Gastroesophageal sphincter (tissue), 4 donors: Measurements from ENCODE around the gene FANCI. TPM values are rescaled to one million over a fixed set of nuclear protein-coding genes. Genes with fewer than 3 reads are reported as not detected.

Source experiments
- ATAC-seq: fragments of 150-250 bp; one replicate; pipeline ENCODE4 v1.9.1; 2016; ENCODE audit warnings: mild to moderate bottlenecking, moderate library complexity
- H3K27ac ChIP-seq, 4 donors: fragments of 200-600 bp; sonication (generic) in 3 of 4; 1 replicate in 3 of 4; 2 replicates in 1 of 4; pipeline ENCODE4 v1.5.1; 2016 to 2019
- H3K27me3 ChIP-seq: fragments of 200-600 bp; sonication (generic); one replicate; pipeline ENCODE4 v1.5.1; 2019
- H3K36me3 ChIP-seq, 2 donors: fragments of 200-600 bp; sonication (generic); one replicate each; pipeline ENCODE4 v1.5.1; 2019; ENCODE audit warnings: control low read depth in 1 of 2
- H3K4me1 ChIP-seq, 3 donors: fragments of 200-600 bp; sonication (generic); 1 replicate in 2 of 3; 2 replicates in 1 of 3; pipeline ENCODE4 v1.5.1; 2016 to 2019; ENCODE audit warnings: control low read depth in 2 of 3
- H3K4me3 ChIP-seq, 2 donors: fragments of 200-600 bp; sonication (generic); one replicate each; pipeline ENCODE4 v1.5.1; 2019; ENCODE audit warnings: mild to moderate bottlenecking in 1 of 2, moderate library complexity in 1 of 2
- H3K9me3 ChIP-seq, 3 donors: fragments of 200-600 bp; sonication (generic); one replicate each; pipeline ENCODE4 v1.5.1; 2017 to 2019; ENCODE audit warnings: control low read depth in 2 of 3
- EP300 ChIP-seq: sonication (generic); formaldehyde crosslinking; IDR thresholded peaks from one replicate; pipeline ENCODE4 v1.6.1; 2017; ENCODE audit warnings: antibody characterized with exemption, mild to moderate bottlenecking
- POLR2A ChIP-seq, 2 donors: fragments of 450-650 bp; IDR thresholded peaks; one replicate each; pipeline ENCODE4 v1.6.1; 2017; ENCODE audit warnings: antibody characterized with exemption in 2 of 2, mild to moderate bottlenecking in 2 of 2, moderate library complexity in 1 of 2
- POLR2AphosphoS5 ChIP-seq: sonication (generic); formaldehyde crosslinking; IDR thresholded peaks from one replicate; pipeline ENCODE4 v1.6.1; 2017; ENCODE audit warnings: antibody characterized with exemption
- WGBS, 2 donors: methylation state at CpG; one replicate each; pipeline ENCODE4 v1.1.5; 2018; ENCODE audit warnings: low coverage in 1 of 2; 5-methylcytosine and 5-hydroxymethylcytosine counted together
- total RNA-seq, 4 donors: library from RNA; depleted of rRNA; stranded (reverse); fragments of >200 nt; gene quantifications; one replicate each; pipeline ENCODE4 v1.1.0, GENCODE V29; 2016
- TF ChIP-seq, protein P1 (sequence below), 4 experiments: fragments of 200-600 bp in 2 of 4; fragments of 450-650 bp in 2 of 4; sonication (generic) in 1 of 4; IDR thresholded peaks; one replicate each; pipeline ENCODE4 v1.5.1; 2017 to 2019; ENCODE audit warnings: antibody characterized with exemption in 4 of 4, mild to moderate bottlenecking in 2 of 4, moderate library complexity in 2 of 4

The FANCI gene
- total RNA-seq, 4 donors from 2014 or later, result 1.9 to 12.5 (median 7.1) TPM

GRCh38 chr15:89338036-89338435 is 94.3 kb downstream of the FANCI start:
- no peak for ATAC-seq
- WGBS, 2 donors, result 71 to 72% methylated on average over 1 to 4 of the region's 6 CpGs
- no peak overlapping the region for H3K4me3 ChIP-seq

GRCh38 chr15:89340573-89340972 is 96.8 kb downstream of the FANCI start:
- Histone ChIP-seq H3K4me3 (no peak overlapping the region), H3K4me1 (peaks cover 0 to 7% (median 0%) of the 10 kb centered on the region in 3 donors), H3K27ac (no peak overlapping the region), H3K27me3 (peaks cover 27% of the 10 kb centered on the region), H3K9me3 (no peaks in the 10 kb centered on the region), H3K36me3 (no peaks in the 10 kb centered on the region)
- no peak for TF ChIP-seq POLR2A (IDR thresholded peaks at IDR 0.05)
- no peak for TF ChIP-seq EP300
- TF ChIP-seq, protein P1, sequence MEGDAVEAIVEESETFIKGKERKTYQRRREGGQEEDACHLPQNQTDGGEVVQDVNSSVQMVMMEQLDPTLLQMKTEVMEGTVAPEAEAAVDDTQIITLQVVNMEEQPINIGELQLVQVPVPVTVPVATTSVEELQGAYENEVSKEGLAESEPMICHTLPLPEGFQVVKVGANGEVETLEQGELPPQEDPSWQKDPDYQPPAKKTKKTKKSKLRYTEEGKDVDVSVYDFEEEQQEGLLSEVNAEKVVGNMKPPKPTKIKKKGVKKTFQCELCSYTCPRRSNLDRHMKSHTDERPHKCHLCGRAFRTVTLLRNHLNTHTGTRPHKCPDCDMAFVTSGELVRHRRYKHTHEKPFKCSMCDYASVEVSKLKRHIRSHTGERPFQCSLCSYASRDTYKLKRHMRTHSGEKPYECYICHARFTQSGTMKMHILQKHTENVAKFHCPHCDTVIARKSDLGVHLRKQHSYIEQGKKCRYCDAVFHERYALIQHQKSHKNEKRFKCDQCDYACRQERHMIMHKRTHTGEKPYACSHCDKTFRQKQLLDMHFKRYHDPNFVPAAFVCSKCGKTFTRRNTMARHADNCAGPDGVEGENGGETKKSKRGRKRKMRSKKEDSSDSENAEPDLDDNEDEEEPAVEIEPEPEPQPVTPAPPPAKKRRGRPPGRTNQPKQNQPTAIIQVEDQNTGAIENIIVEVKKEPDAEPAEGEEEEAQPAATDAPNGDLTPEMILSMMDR (IDR thresholded peaks at IDR 0.05), result no peak
- no peak for TF ChIP-seq POLR2AphosphoS5
- 51 to 53% methylated on average over 3 to 7 of the region's 7 CpGs for WGBS, 2 donors
- no peak for ATAC-seq

More at GRCh38 chr15:89338036-89338435, 94.3 kb downstream of the FANCI start:
- no peaks in the 10 kb centered on the region for H3K9me3 ChIP-seq
- H3K27ac ChIP-seq, result no peak overlapping the region
- TF ChIP-seq EP300, result no peak
- TF ChIP-seq POLR2A (IDR thresholded peaks at IDR 0.05), result no peak
- TF ChIP-seq, protein P1 (IDR thresholded peaks at IDR 0.05), result no peak
- TF ChIP-seq POLR2AphosphoS5, result no peak
- H3K27me3 ChIP-seq, result peaks cover 2% of the 10 kb centered on the region
- H3K4me1 ChIP-seq, result peaks cover 6 to 24% (median 8%) of the 10 kb centered on the region in 3 donors
- H3K36me3 ChIP-seq, result peaks cover 0 to 6% of the 10 kb centered on the region in 2 donors

- no peaks in the 10 kb centered on the region for H3K36me3 ChIP-seq
- H3K4me3 ChIP-seq, result no peak overlapping the region
- WGBS, 2 donors, result 74 to 100% methylated on average over 1 to 4 of the region's 8 CpGs
- TF ChIP-seq EP300 (no peak), POLR2AphosphoS5 (no peak), POLR2A (IDR thresholded peaks at IDR 0.05) (no peak)
- TF ChIP-seq, protein P1 (IDR thresholded peaks at IDR 0.05), result no peak
- ATAC-seq, result no peak
- no peaks in the 10 kb centered on the region for H3K9me3 ChIP-seq
- peaks cover 36% of the 10 kb centered on the region for H3K27me3 ChIP-seq
- no peak overlapping the region for H3K27ac ChIP-seq
- no peaks in the 10 kb centered on the region for H3K4me1 ChIP-seq
Observed at GRCh38 chr15:89341316-89342005, 97.7 kb downstream of the FANCI start.

DNA sequence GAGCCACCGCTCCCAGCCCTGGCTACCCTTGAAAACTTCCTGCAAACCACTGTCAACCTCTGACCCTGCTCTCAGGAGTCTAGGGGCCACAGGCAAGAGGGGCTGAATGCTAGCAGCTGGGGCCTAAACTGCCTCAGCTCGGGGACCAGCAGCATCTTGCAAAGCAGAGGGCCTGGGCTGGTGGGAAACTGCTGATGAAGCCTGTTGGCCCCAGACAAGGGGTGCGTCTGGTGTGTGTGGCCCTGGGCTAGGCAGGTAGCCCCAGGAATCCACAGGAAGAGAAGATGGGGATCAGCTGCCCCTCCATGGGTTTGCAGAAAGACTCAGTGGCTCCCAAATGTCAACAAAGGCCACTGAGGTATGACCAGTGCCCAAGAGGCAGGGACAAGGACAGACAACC is 99.1 kb downstream of the FANCI start:
- no CpG with 5 or more reads among the region's 3 CpGs for WGBS, 2 donors
- H3K4me1 ChIP-seq, result no peaks in the 10 kb centered on the region
- H3K27ac ChIP-seq, result no peak overlapping the region
- no peaks in the 10 kb centered on the region for H3K36me3 ChIP-seq
- H3K9me3 ChIP-seq, result no peaks in the 10 kb centered on the region
- no peak for TF ChIP-seq POLR2AphosphoS5
- TF ChIP-seq, protein P1 (IDR thresholded peaks at IDR 0.05), result no peak
- no peak for TF ChIP-seq POLR2A (IDR thresholded peaks at IDR 0.05)
- TF ChIP-seq EP300, result no peak
- ATAC-seq, result no peak
- peaks cover 41% of the 10 kb centered on the region for H3K27me3 ChIP-seq
- no peak overlapping the region for H3K4me3 ChIP-seq

GRCh38 chr15:89345248-89345647 is 101.5 kb downstream of the FANCI start:
- H3K4me3 ChIP-seq, result no peak overlapping the region
- no peaks in the 10 kb centered on the region for H3K4me1 ChIP-seq
- no peak for TF ChIP-seq EP300
- TF ChIP-seq, protein P1 (IDR thresholded peaks at IDR 0.05), result no peak
- TF ChIP-seq POLR2AphosphoS5, result no peak
- no peak for TF ChIP-seq POLR2A (IDR thresholded peaks at IDR 0.05)
- H3K27ac ChIP-seq, result no peak overlapping the region
- H3K36me3 ChIP-seq, result no peaks in the 10 kb centered on the region
- ATAC-seq, result no peak
- peaks cover 60% of the 10 kb centered on the region for H3K27me3 ChIP-seq
- WGBS, 2 donors, result 78 to 90% methylated on average over 3 to 4 of the region's 4 CpGs
- no peaks in the 10 kb centered on the region for H3K9me3 ChIP-seq
